Panc1 (cell line): ENCODE results near the gene PRR36. TPM values are rescaled to one million over a fixed set of nuclear protein-coding genes. Genes with fewer than 3 reads are reported as not detected.

Experiments used
- ATAC-seq: fragments of 200-7000 bp; cut with Tn5 transposase; 2 replicates; pipeline ENCODE4 v1.9.1; 2020; ENCODE audit warnings: mild to moderate bottlenecking, moderate library complexity
- BruUV-seq: library from RNA; stranded (reverse); fragments of 400-500 nt; replicated peaks from 2 replicates; lab custom pipeline; 2021; lab: Mats Ljungman, UMichigan
- CTCF ChIA-PET: fragments of 300-600 bp; sonication (Branson Sonifier 250); formaldehyde crosslinking; loops from one replicate; lab custom pipeline; 2022; ENCODE audit warnings: antibody characterized with exemption; lab: Charles Lee
- POLR2A ChIA-PET: fragments of 300-600 bp; sonication (Branson Sonifier 250); formaldehyde crosslinking; loops from one replicate; lab custom pipeline; 2022; ENCODE audit warnings: antibody characterized with exemption; lab: Charles Lee
- DNase-seq: peaks from one replicate; pipeline ENCODE4 v3.0.0-alpha.2; 2010; ENCODE audit warnings: low read depth, low spot score
- H3K27ac ChIP-seq: 2 replicates; pipeline ENCODE4 v1.5.1; 2011; ENCODE audit warnings: mild to moderate bottlenecking, low read length, inconsistent platforms
- H3K27me3 ChIP-seq: fragments of 200-500 bp; sonication (Bioruptor generic); 2 replicates; pipeline ENCODE4 v1.6.0; 2014; ENCODE audit warnings: low read length, inconsistent platforms; ENCODE audit not compliant: control insufficient read depth, insufficient read depth
- H3K36me3 ChIP-seq: fragments of 200-500 bp; sonication (Bioruptor generic); 2 replicates; pipeline ENCODE4 v1.5.1; 2014; ENCODE audit warnings: inconsistent platforms, mild to moderate bottlenecking, low read length, moderate library complexity; ENCODE audit not compliant: control insufficient read depth, insufficient read depth
- H3K4me1 ChIP-seq: 2 replicates; pipeline ENCODE4 v1.5.1; 2011; ENCODE audit warnings: inconsistent platforms, mild to moderate bottlenecking, low read length, moderate library complexity; ENCODE audit not compliant: control insufficient read depth, insufficient read depth
- H3K4me3 ChIP-seq, 2 experiments: 2 replicates each; pipeline ENCODE4 v1.5.1; 2011 to 2012; ENCODE audit warnings: low read depth in 2 of 2, low read length in 2 of 2, mild to moderate bottlenecking in 2 of 2, inconsistent platforms in 1 of 2, moderate library complexity in 1 of 2
- H3K9me3 ChIP-seq: fragments of 200-500 bp; sonication (Bioruptor generic); 2 replicates; pipeline ENCODE4 v1.5.1; 2014; ENCODE audit warnings: low read depth, mild to moderate bottlenecking, inconsistent platforms, low read length, moderate library complexity; ENCODE audit not compliant: control insufficient read depth, insufficient read depth
- CTCF ChIP-seq: fragments of 450-650 bp; IDR thresholded peaks from 2 replicates; pipeline ENCODE4 v1.5.1; 2017; ENCODE audit warnings: mild to moderate bottlenecking
- POLR2AphosphoS5 ChIP-seq: IDR thresholded peaks from 2 replicates; pipeline ENCODE4 v1.6.1; 2012; ENCODE audit warnings: mild to moderate bottlenecking, low read depth, low read length, moderate library complexity
- REST ChIP-seq, 2 experiments: IDR thresholded peaks; 2 replicates each; pipeline ENCODE4 v1.6.1; 2011 to 2012; ENCODE audit warnings: low read depth in 2 of 2, control low read depth in 1 of 2, low read length in 1 of 2, mild to moderate bottlenecking in 1 of 2, moderate library complexity in 1 of 2; ENCODE audit not compliant: insufficient read depth in 1 of 2
- SIN3A ChIP-seq: IDR thresholded peaks from 2 replicates; pipeline ENCODE4 v1.6.1; 2012; ENCODE audit warnings: low read depth, mild to moderate bottlenecking, low read length, moderate library complexity, borderline replicate concordance; ENCODE audit not compliant: insufficient read depth
- TCF7L2 ChIP-seq: IDR thresholded peaks from 2 replicates; pipeline ENCODE4 v1.6.1; 2011; ENCODE audit warnings: mild to moderate bottlenecking, low read depth, low read length, inconsistent platforms
- in situ Hi-C: cut with HindIII; loops from 2 replicates; pipeline ENCODE4 v1.10.0; 2016; ENCODE audit warnings: low sequenced_read_pairs, low pct_unique_long_range_greater_than_20kb
- intact Hi-C: fragments of 100-400 bp; cut with micrococcal nuclease; formaldehyde crosslinking; loops from one replicate; pipeline ENCODE4 v1.10.0; 2022; ENCODE audit not compliant: unreplicated experiment
- total RNA-seq: library from RNA; stranded (reverse); gene quantifications from one replicate; pipeline ENCODE4 v1.2.1, GENCODE V29; 2021; ENCODE audit not compliant: unreplicated experiment

The PRR36 gene
- total RNA-seq, 1 experiment from 2014 or later, result 3.7 TPM

GRCh38 chr19:7879111-7879807 lies 5.1 kb upstream of the PRR36 start:
- DNase-seq, result no peak
- BruUV-seq, result no TSS peak
- in situ Hi-C loops, result no loop called here
- H3K36me3 ChIP-seq, result no peaks in the 10 kb centered on the region
- CTCF ChIA-PET, result interaction anchor here (0.6 to 1.5 kb wide), 2 partner anchors 10 to 23 kb away, joined by 5 to 6 read pairs; no protein-coding TSS in a partner anchor
- TF ChIP-seq REST (IDR thresholded peaks at IDR 0.05; ENCODE audit: insufficient read depth in 1 of 2, low read depth in 2 of 2, low read length in 1 of 2) (no peak), POLR2AphosphoS5 (no peak), TCF7L2 (no peak), CTCF (no peak), SIN3A (no peak)
- no peaks in the 10 kb centered on the region for H3K9me3 ChIP-seq
- H3K4me3 ChIP-seq, result no peak overlapping the region
- H3K4me1 ChIP-seq, result no peaks in the 10 kb centered on the region
- ATAC-seq, result peak; percentile 50
- no peaks in the 10 kb centered on the region for H3K27me3 ChIP-seq
- intact Hi-C loops, result no loop called here
- no peak overlapping the region for H3K27ac ChIP-seq
- POLR2A ChIA-PET, result no interaction called here

GRCh38 chr19:7877249-7877836 lies 3.2 kb upstream of the PRR36 start:
- POLR2A ChIA-PET, result no interaction called here

More at GRCh38 chr19:7877249-7877836, 3.2 kb upstream of the PRR36 start:
- H3K27me3 ChIP-seq, result no peaks in the 10 kb centered on the region
- no peak overlapping the region for H3K27ac ChIP-seq
- no TSS peak for BruUV-seq
- TF ChIP-seq REST (IDR thresholded peaks at IDR 0.05; ENCODE audit: insufficient read depth in 1 of 2, low read depth in 2 of 2, low read length in 1 of 2) (no peak), TCF7L2 (no peak), SIN3A (no peak), POLR2AphosphoS5 (no peak), CTCF (no peak)
- no peaks in the 10 kb centered on the region for H3K9me3 ChIP-seq
- intact Hi-C loops, result no loop called here
- CTCF ChIA-PET, result no interaction called here
- in situ Hi-C loops, result no loop called here
- H3K36me3 ChIP-seq, result no peaks in the 10 kb centered on the region
- no peak for ATAC-seq
- H3K4me1 ChIP-seq, result no peaks in the 10 kb centered on the region
- no peak overlapping the region for H3K4me3 ChIP-seq
- DNase-seq, result no peak
